Adrenal gland (tissue), 12 donors: ENCODE results near the gene IER5. TPM values are rescaled to one million over a fixed set of nuclear protein-coding genes. Genes with fewer than 3 reads are reported as not detected.
"Not testable (repeated sequence)": the region's sequence is repeated elsewhere in the genome, so short reads cannot be mapped to it uniquely, and the experiment has no call there.

Experiments used
- DNase-seq, 7 donors: peaks; one replicate each; pipeline ENCODE4 v3.0.0-alpha.2; 2019 to 2020
- H3K27ac ChIP-seq, 5 donors: fragments of 200-600 bp; sonication (generic) in 4 of 5; 1 replicate in 3 of 5; 2 replicates in 2 of 5; pipeline versions ENCODE4 v1.5.1 to v1.8.0; 2016 to 2020; ENCODE audit warnings: mild to moderate bottlenecking in 1 of 5
- H3K27me3 ChIP-seq: fragments of 200-600 bp; 2 replicates; pipeline ENCODE4 v1.8.0; 2021
- H3K36me3 ChIP-seq, 2 donors: fragments of 200-600 bp; replicated peaks in 1 of 2; 1 replicate in 1 of 2; 2 replicates in 1 of 2; pipeline versions ENCODE4 v1.5.1 to v1.8.0; 2018 to 2022
- H3K4me1 ChIP-seq, 2 donors: fragments of 200-600 bp; replicated peaks in 1 of 2; 1 replicate in 1 of 2; 2 replicates in 1 of 2; pipeline versions ENCODE4 v1.5.1 to v1.8.0; 2018 to 2021
- H3K4me3 ChIP-seq, 4 donors: fragments of 200-600 bp; sonication (generic) in 3 of 4; one replicate each; pipeline ENCODE4 v1.5.1; 2016 to 2018
- H3K9me3 ChIP-seq, 3 donors: fragments of 200-600 bp; sonication (generic) in 1 of 3; replicated peaks in 1 of 3; 1 replicate in 2 of 3; 2 replicates in 1 of 3; pipeline versions ENCODE4 v1.5.1 to v1.8.0; 2016 to 2021
- CTCF ChIP-seq, 6 experiments: fragments of 450-650 bp in 4 of 6; fragments of 200-600 bp in 2 of 6; sonication (generic) in 1 of 6; IDR thresholded peaks; 1 replicate in 5 of 6; 2 replicates in 1 of 6; pipeline versions ENCODE4 v1.5.1 to v1.8.0; 2016 to 2021; ENCODE audit warnings: antibody characterized with exemption in 6 of 6, mild to moderate bottlenecking in 2 of 6, moderate library complexity in 1 of 6
- POLR2A ChIP-seq, 2 donors: fragments of 450-650 bp; IDR thresholded peaks; one replicate each; pipeline ENCODE4 v1.6.1; 2017; ENCODE audit warnings: antibody characterized with exemption in 2 of 2, mild to moderate bottlenecking in 2 of 2, moderate library complexity in 1 of 2
- WGBS, 4 donors: extraction: QIAGEN DNeasy Blood & Tissue Kit in 2 of 4; methylation state at CpG; one replicate each; pipeline versions ENCODE4 v1.1.5 to v1.1.7; 2013 to 2017; 5-methylcytosine and 5-hydroxymethylcytosine counted together
- intact Hi-C, 2 donors: fragments of 100-400 bp; cut with DNase I; formaldehyde crosslinking; loops; one replicate each; pipeline versions ENCODE4 v1.14.1 to v1.15.0; 2022 to 2023
- polyA plus RNA-seq, 3 donors: library from polyadenylated mRNA; stranded (reverse); fragments of 200-250 nt in 2 of 3; fragments of 350-450 nt in 1 of 3; fragmentation: Illumina TruSeq in 1 of 3; extraction: RNeasy Lipid Tissue Mini Kit (QIAGEN cat#74804) in 1 of 3; gene quantifications; one replicate each; pipeline ENCODE4 v1.2.3, GENCODE V29; 2013 to 2014
- total RNA-seq, 9 donors: library from RNA; depleted of rRNA in 4 of 9; stranded (reverse); fragments of >200 nt in 4 of 9; fragments of 120-200 nt in 1 of 9; fragmentation: NEBNext Ultra II Directional in 1 of 9; extraction: Animal tissue kit (Norgen Biotek cat#: 25700) in 1 of 9; gene quantifications; one replicate each; pipeline versions ENCODE4 v1.1.0 to v1.2.4, GENCODE V29; 2013 to 2023
- donor health status: healthy with polysubstance abuse.
- donor health status: Bipolar disorder and iron deficiency.
- donor health status: DM: yes; HTN: yes; CAD: no.
- donor health status: DM: no; HTN: no; CAD: no.
- donor health status: DM: no; HTN: no; CAD: no.
- donor health status: DM: yes; HTN: yes; CAD: no.

IER5 gene
- total and polyA plus RNA-seq, 12 donors: 2.0 to 19.2 (median 8.9) TPM

- 82 to 95% (median 95%) methylated on average over 6 of the region's 6 CpGs for WGBS, 4 donors
- H3K36me3 ChIP-seq: no peaks in the 10 kb centered on the region
- H3K27me3 ChIP-seq: no peaks in the 10 kb centered on the region
- intact Hi-C loops: no loop called here
- no peak for TF ChIP-seq CTCF (IDR thresholded peaks at IDR 0.05)
- no peak for TF ChIP-seq POLR2A (IDR thresholded peaks at IDR 0.05)
- no peak overlapping the region for H3K4me3 ChIP-seq
- no peak for DNase-seq
- peaks cover 0 to 3% of the 10 kb centered on the region in 2 donors for H3K4me1 ChIP-seq
- no peak overlapping the region for H3K27ac ChIP-seq
- H3K9me3 ChIP-seq: no peaks in the 10 kb centered on the region
These were observed 31.9 kb upstream of the IER5 start for GRCh38 chr1:181056560-181056959.

DNA sequence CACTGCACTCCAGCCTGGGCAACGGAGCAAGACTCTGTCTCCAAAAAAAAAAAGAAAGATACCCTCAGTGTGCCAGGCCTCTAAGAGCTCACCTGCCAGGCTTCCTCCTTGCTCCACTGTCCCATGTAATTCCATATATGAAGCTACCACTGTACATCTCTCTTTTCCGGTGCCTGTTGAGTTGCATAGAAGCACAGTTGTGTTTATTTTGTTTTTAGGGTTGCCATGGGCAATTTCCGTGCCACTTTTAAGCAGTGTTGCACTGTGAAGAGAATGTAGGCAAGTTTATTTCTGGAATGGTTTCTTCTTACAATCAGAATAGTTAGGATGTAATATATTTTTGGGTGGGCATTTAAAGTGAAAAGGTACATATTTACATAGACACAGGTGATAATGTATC, 31.4 kb upstream of the IER5 start:
- no peak for DNase-seq
- Histone ChIP-seq H3K4me1 (peaks cover 0 to 5% of the 10 kb centered on the region in 2 donors), H3K27me3 (no peaks in the 10 kb centered on the region), H3K27ac (no peak overlapping the region), H3K36me3 (no peaks in the 10 kb centered on the region), H3K9me3 (no peaks in the 10 kb centered on the region), H3K4me3 (no peak overlapping the region)
- intact Hi-C loops: no loop called here
- no peak for TF ChIP-seq POLR2A (IDR thresholded peaks at IDR 0.05)
- TF ChIP-seq CTCF (IDR thresholded peaks at IDR 0.05): no peak
- 59 to 94% (median 59%) methylated on average over 3 of the region's 3 CpGs for WGBS, 4 donors

GRCh38 chr1:181059435-181059834, 29.1 kb upstream of the IER5 start:
- H3K27me3 ChIP-seq: no peaks in the 10 kb centered on the region
- no peak for TF ChIP-seq CTCF (IDR thresholded peaks at IDR 0.05)
- TF ChIP-seq POLR2A (IDR thresholded peaks at IDR 0.05): no peak
- no peak for DNase-seq
- H3K9me3 ChIP-seq: no peaks in the 10 kb centered on the region
- H3K36me3 ChIP-seq: no peaks in the 10 kb centered on the region
- peaks cover 0 to 5% of the 10 kb centered on the region in 2 donors for H3K4me1 ChIP-seq
- no peak overlapping the region for H3K4me3 ChIP-seq
- no peak overlapping the region for H3K27ac ChIP-seq
- intact Hi-C loops: no loop called here

DNA sequence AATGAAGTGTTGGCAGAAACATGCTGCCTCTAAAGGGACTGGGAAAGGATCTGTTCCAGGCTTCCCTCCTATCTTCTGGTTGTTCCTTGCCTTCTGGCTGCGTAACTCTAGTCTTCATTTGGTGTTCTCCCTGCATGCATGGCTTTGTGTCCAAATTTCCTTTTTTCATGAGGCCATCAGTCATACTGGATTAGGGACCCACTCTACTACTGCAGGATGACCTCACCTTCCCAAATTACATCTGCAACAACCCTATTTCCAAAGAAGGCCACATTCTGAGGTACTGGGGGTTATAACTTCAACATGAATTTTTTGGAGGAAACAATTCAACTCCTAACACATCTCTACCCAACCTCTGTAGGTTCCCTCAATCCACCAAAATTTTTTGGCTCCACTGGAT, 28.4 kb upstream of the IER5 start:
- Histone ChIP-seq H3K9me3 (no peaks in the 10 kb centered on the region), H3K4me3 (no peak overlapping the region), H3K27ac (no peak overlapping the region), H3K4me1 (peaks cover 0 to 5% of the 10 kb centered on the region in 2 donors), H3K36me3 (no peaks in the 10 kb centered on the region), H3K27me3 (no peaks in the 10 kb centered on the region)
- intact Hi-C loops: no loop called here
- DNase-seq: no peak
- 92 to 100% (median 96%) methylated on average over 1 of the region's 1 CpG for WGBS, 4 donors
- no peak for TF ChIP-seq CTCF (IDR thresholded peaks at IDR 0.05)
- TF ChIP-seq POLR2A (IDR thresholded peaks at IDR 0.05): no peak

- WGBS, 4 donors: 89 to 92% (median 92%) methylated on average over 3 to 4 of the region's 4 CpGs
- H3K4me1 ChIP-seq, H3K36me3 ChIP-seq, H3K27me3 ChIP-seq, H3K9me3 ChIP-seq, intact Hi-C loops, H3K4me3 ChIP-seq, H3K27ac ChIP-seq: not testable (repeated sequence)
- DNase-seq: peak in 1 of 7 donors; percentile 56
These were observed 27.6 kb upstream of the IER5 start for GRCh38 chr1:181060947-181061346.
